NK-92 (cell line): ENCODE measurements around the gene MET.
"Not testable (repeated sequence)": the region's sequence is repeated elsewhere in the genome, so short reads cannot be mapped to it uniquely, and the experiment has no call there.

Experiments
- DNase-seq: peaks from one replicate; lab custom pipeline; 2025; ENCODE audit not compliant: unreplicated experiment; lab: John Stamatoyannopoulos, UW

MET gene

GRCh38 chr7:116671681-116672595 is at the start of gene MET:
Gene MET (plus strand): TSS chr7:116672196. CDS start chr7:116699085, 26,889 bp downstream.
- no peak for DNase-seq

GRCh38 chr7:116626886-116627285 is 45.1 kb upstream of the MET start:
- DNase-seq, result no peak

DNA sequence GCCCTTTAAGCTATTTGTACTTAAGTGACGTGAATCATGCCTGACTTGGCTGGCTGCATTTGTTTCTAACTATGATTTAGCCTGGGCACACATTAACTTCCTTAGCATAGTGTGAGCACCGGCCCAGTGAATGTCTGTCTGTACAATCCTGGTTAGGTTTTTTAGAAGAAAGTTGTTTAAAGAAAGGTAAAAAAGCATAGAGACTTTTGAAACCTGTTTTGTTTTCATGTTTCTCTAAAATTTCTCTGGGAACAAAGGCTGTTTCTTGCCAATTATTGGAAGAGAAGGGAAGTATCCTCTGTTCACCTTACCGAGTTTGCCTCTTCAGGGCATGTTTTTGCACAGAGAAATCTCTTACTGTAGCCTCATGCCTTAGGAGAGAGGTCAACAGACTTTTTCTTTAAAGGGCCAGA is 42.9 kb upstream of the MET start:
- DNase-seq, result no peak

DNA sequence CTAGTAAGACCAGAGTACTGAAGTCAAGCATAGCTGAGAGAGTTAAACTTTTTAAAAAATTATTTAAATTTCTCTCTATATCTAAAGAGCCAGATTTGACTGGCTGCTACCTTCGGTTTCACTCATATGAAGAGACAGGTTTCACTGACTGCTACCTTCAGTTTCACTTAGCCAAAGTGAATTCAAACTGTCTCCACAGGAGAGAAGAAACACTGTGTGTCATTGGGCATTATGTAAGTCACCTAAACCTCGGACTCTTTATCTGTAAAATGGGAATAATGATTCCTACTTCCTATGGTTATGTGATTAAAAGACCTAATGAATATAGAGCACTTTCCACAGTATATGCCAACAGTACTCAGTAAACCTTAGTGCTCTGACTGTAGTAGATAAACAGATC is 41.6 kb upstream of the MET start:
- no peak for DNase-seq

GRCh38 chr7:116630932-116631671 is 40.9 kb upstream of the MET start:
- no peak for DNase-seq

DNA sequence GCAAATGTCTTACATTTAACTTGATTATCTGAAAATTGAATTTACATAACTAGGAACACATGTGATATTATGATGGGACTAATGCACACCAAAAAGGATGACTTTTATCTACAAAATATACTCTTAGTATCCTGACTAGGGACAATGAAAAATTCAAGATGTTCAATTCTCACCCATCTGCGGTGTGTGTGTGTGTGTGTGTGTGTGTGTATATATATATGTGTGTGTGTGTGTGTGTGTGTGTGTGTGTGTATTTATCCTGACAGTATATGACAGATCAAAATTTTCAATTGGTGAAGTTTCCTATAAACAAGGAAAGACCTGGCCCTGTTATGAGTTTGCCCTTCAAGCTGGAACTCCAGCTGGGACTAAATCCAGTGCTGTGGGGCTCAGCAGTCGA is 40.3 kb upstream of the MET start:
- DNase-seq, result no peak

DNA sequence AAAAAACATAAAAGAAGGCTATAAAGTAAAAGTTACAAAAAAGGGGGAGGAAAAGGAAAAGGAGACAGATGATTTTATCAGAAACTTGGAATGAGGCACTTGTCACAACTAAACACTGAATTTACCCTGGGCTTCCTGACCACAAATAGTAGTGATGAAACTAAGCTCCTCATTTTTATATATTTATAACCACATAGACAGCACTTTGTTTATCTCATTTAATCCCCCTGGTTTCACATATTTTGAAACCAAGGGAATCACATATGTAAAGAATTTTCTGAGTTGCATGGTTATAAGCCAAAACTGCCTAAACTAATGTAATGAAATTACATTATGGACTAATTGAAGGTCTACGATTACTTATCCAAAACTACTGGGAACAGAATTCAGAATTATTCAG is 39.6 kb upstream of the MET start:
- DNase-seq, result no peak

DNA sequence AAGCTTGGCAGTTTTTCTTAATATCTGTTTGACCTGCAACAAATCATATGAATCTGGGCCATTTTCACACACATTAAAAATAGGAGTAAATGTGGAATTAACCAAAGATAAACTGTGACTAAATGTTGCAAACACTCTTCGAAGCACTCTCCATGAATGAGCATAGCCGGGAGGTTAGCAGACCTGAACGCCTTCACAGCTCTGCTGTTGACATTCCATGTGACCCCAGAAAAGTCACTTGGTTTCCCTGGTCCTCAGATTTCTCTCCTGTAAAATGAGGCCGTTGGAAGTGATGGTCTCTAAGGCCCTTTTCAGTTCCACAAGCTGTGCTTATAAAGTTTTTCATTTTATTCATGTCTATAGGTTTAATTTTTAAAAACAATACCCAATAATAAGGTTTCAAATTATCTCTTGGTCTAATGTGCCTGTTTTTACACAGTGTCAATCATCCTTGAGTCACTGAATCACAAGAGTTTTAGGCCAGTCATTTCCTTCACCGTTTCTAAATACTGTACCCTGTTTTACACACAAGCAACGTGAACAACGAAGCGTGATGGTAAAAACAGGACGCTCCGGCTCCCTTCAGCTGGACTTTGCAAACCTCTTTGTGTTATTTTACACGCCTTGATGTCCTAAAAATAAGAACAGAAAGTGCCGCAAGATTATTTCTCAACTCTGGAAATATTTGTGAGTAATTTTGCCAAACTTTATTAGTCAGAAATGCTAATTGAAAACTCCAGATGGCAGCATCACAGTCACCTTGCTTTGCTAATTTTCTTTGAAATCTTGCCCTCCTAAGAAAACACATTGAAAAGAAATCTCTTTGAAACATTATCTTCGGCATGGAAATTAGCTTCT is 38.6 kb upstream of the MET start:
- DNase-seq, result no peak

DNA sequence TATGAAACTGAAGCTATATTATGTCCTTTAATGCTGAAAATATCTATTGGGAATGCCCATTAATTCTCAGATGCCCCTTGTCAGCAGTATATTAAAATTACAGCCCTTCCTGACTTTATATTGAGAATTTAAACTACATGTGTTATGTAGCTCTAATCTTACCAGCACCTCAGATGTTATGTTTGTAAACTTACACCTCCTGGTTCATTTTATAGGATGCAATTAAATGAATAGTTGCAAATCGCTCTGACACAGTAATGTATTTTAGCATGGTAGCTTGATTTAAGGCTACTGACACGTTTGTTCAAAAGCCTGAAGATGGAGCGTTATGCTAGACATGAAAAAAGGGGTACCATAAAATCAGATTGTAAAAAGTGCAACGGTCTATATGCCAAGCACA is 35.0 kb upstream of the MET start:
- DNase-seq, result no peak

DNA sequence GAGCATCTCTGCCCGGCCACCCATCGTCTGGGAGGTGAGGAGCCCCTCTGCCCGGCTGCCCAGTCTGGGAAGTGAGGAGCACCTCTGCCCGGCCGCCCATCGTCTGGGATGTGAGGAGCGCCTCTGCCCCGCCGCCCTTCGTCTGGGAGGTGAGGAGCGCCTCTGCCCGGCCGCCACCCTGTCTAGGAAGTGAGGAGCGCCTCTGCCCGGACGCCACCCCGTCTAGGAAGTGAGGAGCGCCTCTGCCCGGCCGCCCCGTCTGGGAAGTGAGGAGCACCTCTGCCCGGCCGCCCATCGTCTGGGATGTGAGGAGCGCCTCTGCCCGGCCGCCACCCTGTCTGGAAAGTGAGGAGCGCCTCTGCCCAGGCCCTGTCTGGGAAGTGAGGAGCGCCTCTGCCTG is 33.4 kb upstream of the MET start:
- not testable (repeated sequence) for DNase-seq

DNA sequence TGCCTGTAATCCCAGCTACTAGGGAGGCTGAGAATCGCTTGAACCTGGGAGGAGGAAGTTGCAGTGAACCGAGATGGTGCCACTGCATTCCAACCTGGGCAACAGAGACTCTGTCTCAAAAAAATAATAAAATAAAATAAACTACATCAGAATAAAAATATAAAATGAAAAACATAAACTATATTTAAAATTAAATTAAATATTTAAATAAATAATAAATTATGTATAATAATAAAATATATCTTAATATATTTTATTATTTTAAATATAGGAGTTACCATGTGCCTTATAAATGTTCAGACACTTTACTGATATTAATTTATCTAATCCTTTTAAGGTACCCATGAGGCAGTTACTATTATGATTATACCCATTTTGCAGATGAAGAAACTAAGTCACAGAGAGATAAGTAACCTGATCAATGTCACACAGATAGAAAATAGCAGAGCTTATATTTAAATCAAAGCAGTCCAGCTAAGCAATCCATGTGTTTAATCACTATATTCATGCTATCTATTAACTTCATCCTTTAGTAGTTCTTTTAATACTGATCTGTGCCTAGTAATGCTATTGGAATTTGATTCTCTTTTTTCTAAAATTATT is 30.3 kb upstream of the MET start:
- DNase-seq, result no peak

GRCh38 chr7:116643148-116643547 is 28.8 kb upstream of the MET start:
- DNase-seq, result not testable (repeated sequence)

- DNase-seq, result no peak
These were observed 27.4 kb upstream of the MET start for GRCh38 chr7:116644628-116645027.

- no peak for DNase-seq
These were observed 24.7 kb upstream of the MET start for GRCh38 chr7:116647290-116647689.

DNA sequence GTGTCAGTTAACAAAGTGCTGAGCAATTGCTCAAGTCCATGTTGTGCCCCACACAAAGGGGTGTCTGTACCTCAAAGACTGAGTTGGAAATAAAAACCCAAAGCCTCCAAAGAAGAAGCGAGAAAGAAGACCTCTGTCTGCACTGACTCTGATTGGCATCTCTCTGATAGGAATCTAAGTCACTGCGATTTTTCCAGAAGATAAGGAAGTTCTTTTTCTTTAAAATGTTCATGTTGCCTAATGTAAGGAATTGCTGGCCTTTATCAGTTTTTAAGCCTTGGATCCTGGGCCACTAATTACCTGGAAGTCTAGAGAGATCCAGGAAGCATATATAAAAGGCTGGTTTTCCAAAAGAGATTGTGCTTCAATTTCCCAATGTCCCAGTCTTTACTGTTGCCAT is 24.1 kb upstream of the MET start:
- DNase-seq, result no peak

DNA sequence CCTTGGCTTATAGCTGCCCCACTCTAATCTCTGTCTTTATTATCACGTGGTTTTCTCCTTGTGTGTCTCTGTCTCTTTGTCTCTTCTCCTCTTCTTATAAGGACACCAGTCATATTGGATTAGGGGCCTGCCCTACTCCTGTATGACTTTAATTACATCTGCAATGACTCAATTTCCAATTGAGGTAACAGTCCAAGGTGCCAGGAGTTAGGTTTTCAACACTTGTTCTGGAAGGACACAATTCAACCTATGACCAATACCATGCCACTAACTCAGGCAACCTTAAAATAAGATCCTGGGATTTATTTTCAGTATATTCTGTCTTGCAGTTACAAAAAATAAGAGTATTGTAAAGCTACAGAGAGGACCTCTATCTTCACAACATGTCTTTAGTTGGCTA is 21.6 kb upstream of the MET start:
- no peak for DNase-seq

DNA sequence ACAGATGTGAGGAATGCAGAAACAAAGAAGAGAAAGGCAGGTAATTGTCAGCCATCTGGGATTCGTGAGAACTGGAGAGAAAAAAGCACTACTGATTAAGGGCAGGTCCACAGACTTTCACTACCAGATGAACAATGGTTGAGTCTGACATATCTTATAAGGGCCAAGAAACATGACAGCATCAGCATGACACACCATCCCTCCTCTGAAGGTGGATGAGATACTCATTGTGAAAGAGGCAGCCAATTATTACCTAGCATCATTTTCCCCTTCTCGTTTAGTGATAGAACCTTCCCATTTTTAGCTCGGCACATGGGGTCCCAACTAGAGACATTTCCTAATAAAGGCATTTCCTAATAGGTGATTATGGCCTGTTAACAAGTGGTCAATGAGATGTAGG is 19.2 kb upstream of the MET start:
- no peak for DNase-seq

DNA sequence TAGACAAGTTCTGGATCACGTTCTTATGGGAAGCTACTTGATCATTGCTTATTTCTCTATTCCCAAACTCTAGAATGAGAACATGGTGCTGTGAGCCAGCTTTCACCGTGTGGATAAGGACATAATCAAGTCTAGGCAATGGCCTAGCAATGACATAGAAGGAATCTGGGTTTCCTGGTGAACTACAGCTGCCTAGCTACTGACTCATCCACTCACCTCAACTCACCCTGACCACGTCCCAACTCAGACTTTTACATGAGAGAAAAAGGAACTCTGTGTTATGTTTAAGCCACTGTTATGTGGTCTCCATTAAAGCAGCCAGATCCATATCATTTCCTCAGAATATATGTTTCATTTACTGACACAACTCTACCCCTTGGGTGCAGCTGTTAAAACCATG is 18.8 kb upstream of the MET start:
- DNase-seq, result no peak

DNA sequence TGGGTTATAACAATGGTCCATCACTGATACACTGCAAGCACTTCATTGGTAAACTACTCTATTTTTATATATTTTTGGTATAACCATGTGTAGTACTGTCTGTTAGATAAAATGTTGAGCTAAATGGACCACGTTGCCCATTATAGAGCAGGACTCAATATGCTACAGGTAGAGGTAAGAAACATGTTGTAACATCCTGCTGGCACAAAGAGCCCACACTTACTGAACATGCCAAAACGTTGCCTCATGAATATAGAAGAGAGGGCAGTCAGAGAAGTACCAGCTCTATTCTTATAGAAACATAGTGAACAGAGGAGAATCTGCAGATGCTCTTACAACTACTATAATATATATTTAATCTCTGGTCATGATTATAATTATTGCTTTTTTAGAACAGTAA is 18.4 kb upstream of the MET start:
- no peak for DNase-seq

DNA sequence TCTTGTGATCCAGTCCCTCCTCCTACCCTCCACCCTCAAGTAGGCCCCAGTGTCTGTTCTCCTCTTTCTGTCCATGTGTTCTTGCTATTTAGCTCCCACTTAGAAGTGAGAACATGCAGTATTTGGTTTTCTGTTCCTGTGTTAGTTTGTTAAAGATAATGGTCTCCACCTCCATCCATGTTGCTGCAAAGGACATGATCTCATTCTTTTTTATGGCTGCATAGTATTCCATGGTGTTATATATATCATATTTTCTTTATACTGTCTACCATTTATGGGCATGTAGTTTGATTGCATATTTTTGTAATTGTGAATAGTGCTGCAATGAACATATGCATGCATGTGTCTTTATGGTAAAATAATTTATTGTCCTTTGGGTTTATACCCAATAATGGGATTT is 12.7 kb upstream of the MET start:
- DNase-seq, result not testable (repeated sequence)

DNA sequence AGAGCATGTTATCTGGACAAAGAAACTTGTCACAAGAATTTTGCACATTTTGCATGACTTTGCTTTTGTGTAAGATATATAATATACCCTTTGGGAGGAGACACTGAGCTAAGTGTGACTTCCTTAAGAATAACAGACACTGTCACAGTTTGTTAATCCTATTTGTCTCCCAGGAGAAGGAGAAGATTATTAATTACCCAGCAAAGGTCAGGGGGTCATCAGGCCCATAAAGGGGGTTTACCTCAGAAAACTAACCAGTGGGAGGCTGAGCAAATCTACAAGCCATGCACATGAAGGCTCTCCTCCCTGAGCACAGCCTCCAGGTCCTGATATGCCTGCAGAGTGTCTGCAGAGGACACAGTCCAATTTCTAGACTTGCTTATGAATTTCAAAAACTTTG is 10.1 kb upstream of the MET start:
- no peak for DNase-seq
